Dendritic cell treated with granulocyte-macrophage colony-stimulating factor and Interleukin-4, amounts not matched to agents 40 ng/mL and 50 ng/mL, for 4 days (primary cell): Measurements from ENCODE around the gene ENAH.

Experiments
- H3K27ac Mint-ChIP-seq: one replicate; pipeline ENCODE4 v1.8.0; 2022; ENCODE audit warnings: mild to moderate bottlenecking, mixed read lengths
- H3K27me3 Mint-ChIP-seq: one replicate; pipeline ENCODE4 v1.8.0; 2022; ENCODE audit warnings: mild to moderate bottlenecking, mixed read lengths
- H3K36me3 Mint-ChIP-seq: one replicate; pipeline ENCODE4 v1.8.0; 2022; ENCODE audit warnings: low read depth, mixed read lengths
- H3K4me1 Mint-ChIP-seq: one replicate; pipeline ENCODE4 v1.8.0; 2022; ENCODE audit warnings: low read depth, mixed read lengths
- H3K4me3 Mint-ChIP-seq: one replicate; pipeline ENCODE4 v1.8.0; 2022; ENCODE audit warnings: mild to moderate bottlenecking, moderate library complexity, mixed read lengths
- H3K9me3 Mint-ChIP-seq: one replicate; pipeline ENCODE4 v1.8.0; 2022; ENCODE audit warnings: mixed read lengths
- intact Hi-C: fragments of 100-400 bp; cut with micrococcal nuclease; formaldehyde crosslinking; loops from one replicate; pipeline ENCODE4 v1.15.0; 2022

The ENAH gene

GRCh38 chr1:225559326-225559725, 93.6 kb downstream of the ENAH start:
- Mint-ChIP-seq H3K4me1 (peaks cover 8% of the 10 kb centered on the region), H3K4me3 (no peak overlapping the region), H3K27ac (no peak overlapping the region), H3K9me3 (no peaks in the 10 kb centered on the region), H3K36me3 (no peaks in the 10 kb centered on the region), H3K27me3 (no peaks in the 10 kb centered on the region)
- intact Hi-C loops = no loop called here

DNA sequence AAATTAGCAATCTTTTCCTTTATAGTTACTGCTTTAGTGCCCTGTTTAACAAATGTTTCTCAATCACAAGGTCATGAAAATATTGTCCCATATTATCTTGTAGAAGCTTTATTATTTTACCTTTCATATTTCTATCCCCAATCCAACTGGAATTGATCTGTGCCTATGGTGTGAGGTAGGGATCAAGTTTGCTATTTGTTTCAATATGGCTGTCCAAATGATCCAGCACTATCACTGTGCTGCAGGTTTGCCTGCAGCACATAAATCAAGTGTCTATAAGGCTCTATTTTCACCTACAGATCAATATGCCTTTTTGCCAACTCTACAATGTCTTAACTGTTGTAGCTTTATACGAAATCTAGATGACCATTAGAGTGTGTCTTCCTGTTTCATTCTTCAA, 96.2 kb downstream of the ENAH start:
- no peaks in the 10 kb centered on the region for H3K27me3 Mint-ChIP-seq
- H3K4me3 Mint-ChIP-seq = no peak overlapping the region
- H3K9me3 Mint-ChIP-seq = no peaks in the 10 kb centered on the region
- H3K27ac Mint-ChIP-seq = no peak overlapping the region
- intact Hi-C loops = no loop called here
- H3K4me1 Mint-ChIP-seq = peaks cover 8% of the 10 kb centered on the region
- H3K36me3 Mint-ChIP-seq = no peaks in the 10 kb centered on the region

- intact Hi-C loops = loop anchor here (2.0 kb wide), 1 partner anchor 217 kb away; no protein-coding TSS in a partner anchor
- H3K4me3 Mint-ChIP-seq = no peak overlapping the region
- H3K27ac Mint-ChIP-seq = no peak overlapping the region
Measured at GRCh38 chr1:225555821-225556220, 97.1 kb downstream of the ENAH start.

GRCh38 chr1:225554216-225554812, 98.6 kb downstream of the ENAH start:
- no peaks in the 10 kb centered on the region for H3K27me3 Mint-ChIP-seq
- H3K4me1 Mint-ChIP-seq = peaks cover 2% of the 10 kb centered on the region
- intact Hi-C loops = loop anchor here (2.0 to 5.0 kb wide), 2 partner anchors 218 to 423 kb away; no protein-coding TSS in a partner anchor
- no peaks in the 10 kb centered on the region for H3K36me3 Mint-ChIP-seq
- H3K4me3 Mint-ChIP-seq = no peak overlapping the region
- H3K9me3 Mint-ChIP-seq = no peaks in the 10 kb centered on the region
- H3K27ac Mint-ChIP-seq = no peak overlapping the region

More at GRCh38 chr1:225555821-225556220, 97.1 kb downstream of the ENAH start:
- Mint-ChIP-seq H3K27me3 (no peaks in the 10 kb centered on the region), H3K9me3 (no peaks in the 10 kb centered on the region), H3K36me3 (no peaks in the 10 kb centered on the region), H3K4me1 (peaks cover 8% of the 10 kb centered on the region)

GRCh38 chr1:225549821-225550220, 103.1 kb downstream of the ENAH start:
- Mint-ChIP-seq H3K4me1 (no peaks in the 10 kb centered on the region), H3K4me3 (no peak overlapping the region), H3K36me3 (no peaks in the 10 kb centered on the region), H3K27me3 (no peaks in the 10 kb centered on the region), H3K27ac (no peak overlapping the region), H3K9me3 (no peaks in the 10 kb centered on the region)
- intact Hi-C loops = loop anchor here (5.0 kb wide), 1 partner anchor 427 kb away; no protein-coding TSS in a partner anchor

DNA sequence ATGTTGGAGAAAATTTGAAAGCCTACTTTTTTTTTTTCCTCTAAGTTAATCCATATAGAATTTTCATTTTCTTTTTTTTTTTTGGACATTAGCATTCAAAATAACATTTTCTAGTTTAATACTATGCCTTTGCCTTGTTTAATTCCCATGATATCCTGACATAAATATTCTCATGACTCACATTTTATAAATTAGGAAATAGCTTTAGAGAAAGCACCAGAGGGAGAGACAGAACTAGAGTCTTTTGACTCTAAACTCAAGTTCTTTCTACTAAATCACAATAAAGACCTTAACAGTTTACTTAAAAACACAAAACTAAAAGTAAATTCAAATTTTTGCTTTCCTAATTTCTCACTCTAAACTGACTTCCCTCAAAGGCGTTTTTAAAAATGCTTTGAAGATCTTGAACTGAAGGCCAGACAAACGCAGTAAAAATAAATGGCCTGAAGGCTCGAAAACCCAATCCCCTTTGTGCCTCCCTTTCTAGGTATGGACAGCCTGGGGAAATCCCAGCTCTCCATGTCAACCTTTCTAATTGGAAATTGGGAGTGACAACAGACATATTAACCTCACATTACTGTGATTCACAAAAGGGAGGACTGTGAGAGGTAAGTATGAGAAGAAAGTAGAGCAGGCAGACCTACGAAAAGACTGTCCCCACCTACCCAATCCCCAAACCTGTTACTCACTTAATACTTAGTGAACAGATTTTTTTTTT, 104.6 kb downstream of the ENAH start:
- no peaks in the 10 kb centered on the region for H3K4me1 Mint-ChIP-seq
- no peaks in the 10 kb centered on the region for H3K9me3 Mint-ChIP-seq
- H3K27me3 Mint-ChIP-seq = no peaks in the 10 kb centered on the region
- H3K36me3 Mint-ChIP-seq = no peaks in the 10 kb centered on the region
- no peak overlapping the region for H3K27ac Mint-ChIP-seq
- no peak overlapping the region for H3K4me3 Mint-ChIP-seq
- intact Hi-C loops = no loop called here

DNA sequence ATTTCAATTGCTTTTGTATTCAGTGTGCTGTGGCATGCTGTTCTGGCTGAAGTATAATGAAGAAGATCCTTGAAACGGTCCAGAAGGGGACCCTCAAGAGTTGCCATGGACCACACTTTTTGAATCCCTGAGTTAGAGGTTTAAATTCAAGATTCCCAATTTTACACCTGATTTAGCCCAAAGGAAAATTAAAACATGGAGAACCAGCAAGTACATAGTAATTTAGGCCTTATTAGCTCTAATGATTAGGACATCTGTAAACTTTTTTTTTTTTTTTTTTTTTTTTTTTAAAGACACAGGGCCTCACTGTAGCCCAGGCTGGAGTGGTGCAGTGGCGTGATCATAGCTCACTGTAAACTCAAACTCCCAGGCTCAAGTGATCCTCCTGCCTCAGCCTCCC, 107.3 kb downstream of the ENAH start:
- intact Hi-C loops = no loop called here
- Mint-ChIP-seq H3K36me3 (no peaks in the 10 kb centered on the region), H3K27ac (no peak overlapping the region), H3K4me3 (no peak overlapping the region), H3K27me3 (no peaks in the 10 kb centered on the region), H3K9me3 (no peaks in the 10 kb centered on the region), H3K4me1 (no peaks in the 10 kb centered on the region)

DNA sequence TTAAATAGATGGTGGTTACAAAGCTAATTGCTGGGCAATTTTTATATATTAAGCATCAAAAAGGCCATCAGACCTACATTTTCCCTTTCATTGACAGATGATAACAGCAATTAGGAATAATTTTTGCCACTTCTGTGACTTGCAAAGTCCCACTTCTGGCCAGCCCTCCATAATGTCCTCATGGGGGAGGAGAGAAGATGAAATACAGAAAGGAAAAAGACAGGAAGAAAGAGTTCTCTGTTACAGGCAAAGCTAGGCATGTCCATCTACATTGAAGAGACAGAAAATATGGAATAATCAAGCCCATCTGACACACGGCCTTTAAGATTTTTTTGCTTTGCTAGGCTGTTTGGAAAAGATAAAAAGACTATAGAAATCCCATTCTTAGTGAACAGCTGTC, 108.0 kb downstream of the ENAH start:
- Mint-ChIP-seq H3K4me3 (no peak overlapping the region), H3K9me3 (no peaks in the 10 kb centered on the region), H3K27me3 (no peaks in the 10 kb centered on the region), H3K36me3 (no peaks in the 10 kb centered on the region), H3K27ac (no peak overlapping the region), H3K4me1 (no peaks in the 10 kb centered on the region)
- intact Hi-C loops = no loop called here

DNA sequence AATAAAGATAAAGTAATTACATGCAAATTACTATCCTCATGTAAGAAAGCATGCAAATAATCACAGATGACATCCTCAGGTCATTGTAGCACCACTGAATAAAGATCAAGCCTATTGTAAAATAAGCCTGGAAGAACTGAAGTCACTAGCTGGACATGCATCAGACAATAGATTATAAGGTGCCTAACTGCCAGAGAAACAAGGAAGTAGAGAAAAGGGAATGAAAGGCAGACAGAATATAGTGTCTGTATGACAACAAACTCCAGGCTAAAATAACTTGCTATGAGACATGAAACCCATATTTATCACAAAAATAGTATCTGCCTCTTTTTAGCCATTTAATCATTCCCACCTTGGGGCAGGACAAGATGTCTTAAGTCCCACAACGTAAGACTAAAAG, 108.7 kb downstream of the ENAH start:
- intact Hi-C loops = no loop called here
- peaks cover 7% of the 10 kb centered on the region for H3K4me1 Mint-ChIP-seq
- H3K27ac Mint-ChIP-seq = no peak overlapping the region
- no peaks in the 10 kb centered on the region for H3K9me3 Mint-ChIP-seq
- H3K27me3 Mint-ChIP-seq = no peaks in the 10 kb centered on the region
- no peak overlapping the region for H3K4me3 Mint-ChIP-seq
- H3K36me3 Mint-ChIP-seq = no peaks in the 10 kb centered on the region

GRCh38 chr1:225543350-225543749, 109.6 kb downstream of the ENAH start:
- H3K4me3 Mint-ChIP-seq = no peak overlapping the region
- no peaks in the 10 kb centered on the region for H3K9me3 Mint-ChIP-seq
- peaks cover 14% of the 10 kb centered on the region for H3K4me1 Mint-ChIP-seq
- H3K27ac Mint-ChIP-seq = no peak overlapping the region
- H3K27me3 Mint-ChIP-seq = no peaks in the 10 kb centered on the region
- no peaks in the 10 kb centered on the region for H3K36me3 Mint-ChIP-seq
- intact Hi-C loops = no loop called here

GRCh38 chr1:225541383-225541782, 111.5 kb downstream of the ENAH start:
- Mint-ChIP-seq H3K27ac (no peak overlapping the region), H3K4me3 (no peak overlapping the region), H3K9me3 (no peaks in the 10 kb centered on the region), H3K27me3 (no peaks in the 10 kb centered on the region), H3K4me1 (peaks cover 14% of the 10 kb centered on the region), H3K36me3 (no peaks in the 10 kb centered on the region)
- intact Hi-C loops = no loop called here

- Mint-ChIP-seq H3K27ac (no peak overlapping the region), H3K9me3 (no peaks in the 10 kb centered on the region), H3K4me3 (no peak overlapping the region), H3K36me3 (no peaks in the 10 kb centered on the region), H3K27me3 (no peaks in the 10 kb centered on the region), H3K4me1 (peaks cover 14% of the 10 kb centered on the region)
- intact Hi-C loops = no loop called here
Measured at GRCh38 chr1:225539575-225539974, 113.3 kb downstream of the ENAH start.

GRCh38 chr1:225539069-225539468, 113.9 kb downstream of the ENAH start:
- H3K4me1 Mint-ChIP-seq = peaks cover 14% of the 10 kb centered on the region
- intact Hi-C loops = no loop called here
- H3K36me3 Mint-ChIP-seq = no peaks in the 10 kb centered on the region
- no peak overlapping the region for H3K4me3 Mint-ChIP-seq
- H3K27me3 Mint-ChIP-seq = no peaks in the 10 kb centered on the region
- H3K27ac Mint-ChIP-seq = no peak overlapping the region
- H3K9me3 Mint-ChIP-seq = no peaks in the 10 kb centered on the region

- Mint-ChIP-seq H3K27me3 (no peaks in the 10 kb centered on the region), H3K27ac (no peak overlapping the region), H3K4me3 (no peak overlapping the region), H3K36me3 (no peaks in the 10 kb centered on the region), H3K9me3 (no peaks in the 10 kb centered on the region), H3K4me1 (peaks cover 14% of the 10 kb centered on the region)
- intact Hi-C loops = no loop called here
Measured at GRCh38 chr1:225537554-225538251, 115.2 kb downstream of the ENAH start.
